SK-MEL-5 (cell line): ENCODE data around the gene ALDOB. TPM values are rescaled to one million over a fixed set of nuclear protein-coding genes. Genes with fewer than 3 reads are reported as not detected.

ENCODE experiments used
- DNase-seq: peaks from one replicate; pipeline ENCODE4 v3.0.0-alpha.2; 2016; ENCODE audit warnings: low read depth, low spot score
- in situ Hi-C: cut with HindIII; loops from 2 replicates; pipeline ENCODE4 v1.10.0; 2016; ENCODE audit warnings: low sequenced_read_pairs, high pct_unique_total_duplicates, low pct_unique_long_range_greater_than_20kb
- total RNA-seq: library from RNA; depleted of rRNA; stranded (reverse); fragments of >200 nt; shearing (Covaris generic); gene quantifications from 2 replicates; pipeline ENCODE4 v1.2.3, GENCODE V29; 2014

The ALDOB gene
- total RNA-seq, 1 experiment from 2014 or later = not detected

DNA sequence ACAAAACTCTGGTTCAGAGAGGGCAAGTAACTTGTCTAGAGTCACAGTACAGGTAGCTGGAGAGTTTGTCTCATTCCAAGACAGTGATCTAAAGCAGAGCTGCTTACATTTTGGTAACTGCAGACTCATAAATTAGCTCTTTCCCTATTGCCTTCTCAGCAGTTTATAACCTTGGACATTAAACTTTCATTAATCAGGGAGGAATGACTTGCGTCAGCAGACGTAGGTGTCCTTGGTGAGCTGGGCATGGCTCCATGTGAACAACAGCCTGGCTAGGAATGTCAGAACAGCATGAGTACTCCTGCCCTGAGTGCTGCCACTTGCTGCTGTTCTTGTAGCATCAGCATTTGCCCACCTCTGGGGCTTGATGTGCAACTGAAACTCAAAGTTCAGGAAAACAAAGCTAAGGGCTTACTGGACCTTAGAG, 2.2 kb upstream of the ALDOB start:
- in situ Hi-C loops = no loop called here
- no peak for DNase-seq

DNA sequence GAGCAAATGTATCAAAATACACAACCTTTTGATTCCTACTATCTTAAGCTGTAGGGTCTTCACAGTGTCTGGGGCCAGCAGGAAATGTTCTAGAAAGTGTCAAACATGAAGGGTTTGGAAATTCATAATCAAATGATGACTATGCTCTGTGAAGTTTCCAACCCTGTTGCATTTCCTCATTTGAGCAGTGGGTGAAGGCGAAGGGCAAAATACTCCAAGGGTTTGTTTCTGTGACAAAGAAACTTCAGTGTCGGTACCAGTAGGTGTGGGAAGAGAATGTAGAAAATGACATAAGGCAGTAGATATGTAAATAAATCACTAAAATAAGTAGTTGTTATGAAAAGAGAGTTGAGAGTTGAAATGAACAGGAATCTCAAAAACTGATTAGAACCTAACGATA, 576 bp downstream of the ALDOB start:
- in situ Hi-C loops = no loop called here

DNA sequence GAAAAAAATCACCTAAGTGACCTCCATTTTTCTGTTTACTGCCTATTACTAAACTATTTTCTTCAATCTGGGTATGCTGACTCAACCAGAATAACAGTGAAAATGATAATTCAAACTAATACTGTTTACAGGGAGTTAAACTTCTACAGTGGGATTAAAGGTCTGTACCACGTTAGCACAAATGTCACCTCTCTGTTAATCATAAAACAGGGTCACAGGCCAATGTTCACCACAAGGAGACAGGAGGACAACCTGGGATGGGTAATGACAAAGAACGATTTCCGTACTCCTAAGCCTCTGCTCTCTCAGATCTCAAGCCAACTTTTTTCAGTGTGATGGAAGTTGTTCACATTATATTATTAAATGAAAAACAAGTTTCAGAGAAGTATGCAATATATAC, 2.3 kb downstream of the ALDOB start:
- in situ Hi-C loops = no loop called here
- DNase-seq = no peak

More for the DNA sequence above, 576 bp downstream of the ALDOB start:
- no peak for DNase-seq

DNA sequence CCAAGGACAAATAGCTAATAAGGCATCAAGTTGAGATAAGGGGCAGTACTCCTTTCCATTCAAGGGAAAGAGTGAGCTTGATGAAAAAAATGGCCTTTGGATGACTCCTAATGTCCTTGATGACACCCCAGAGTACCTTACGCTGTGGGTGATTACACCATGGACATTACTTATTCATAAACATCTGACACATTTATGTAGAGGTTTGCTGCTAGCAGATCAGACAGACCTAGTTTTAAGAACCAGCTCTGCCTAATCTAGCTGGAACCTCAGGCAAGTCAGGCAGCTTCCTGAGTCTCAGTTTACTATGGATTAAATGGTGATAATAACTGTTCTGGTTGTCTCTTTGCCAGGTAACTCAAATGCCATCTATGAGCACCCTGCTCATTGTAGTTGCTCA, 2.8 kb downstream of the ALDOB start:
- in situ Hi-C loops = no loop called here
- no peak for DNase-seq

DNA sequence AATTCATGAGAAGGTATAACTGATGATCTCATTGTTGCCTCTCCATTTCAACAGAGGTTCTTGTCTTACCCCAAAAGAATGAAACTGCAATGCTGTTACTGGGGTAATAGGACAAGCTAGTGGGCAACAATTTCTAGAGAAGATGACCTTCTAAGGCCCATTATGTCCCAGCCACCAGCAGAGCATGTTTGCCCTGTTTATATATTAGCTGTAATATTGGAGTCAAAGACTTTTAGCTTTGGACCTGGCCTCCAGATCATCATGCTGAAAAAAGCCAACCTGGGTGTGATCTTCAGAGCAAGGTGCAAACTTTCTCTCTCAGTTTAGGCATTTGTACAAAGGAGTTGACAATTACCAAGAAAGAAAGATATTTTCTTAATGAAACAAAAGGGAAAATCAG, 3.4 kb downstream of the ALDOB start:
- in situ Hi-C loops = no loop called here
- DNase-seq = no peak

DNA sequence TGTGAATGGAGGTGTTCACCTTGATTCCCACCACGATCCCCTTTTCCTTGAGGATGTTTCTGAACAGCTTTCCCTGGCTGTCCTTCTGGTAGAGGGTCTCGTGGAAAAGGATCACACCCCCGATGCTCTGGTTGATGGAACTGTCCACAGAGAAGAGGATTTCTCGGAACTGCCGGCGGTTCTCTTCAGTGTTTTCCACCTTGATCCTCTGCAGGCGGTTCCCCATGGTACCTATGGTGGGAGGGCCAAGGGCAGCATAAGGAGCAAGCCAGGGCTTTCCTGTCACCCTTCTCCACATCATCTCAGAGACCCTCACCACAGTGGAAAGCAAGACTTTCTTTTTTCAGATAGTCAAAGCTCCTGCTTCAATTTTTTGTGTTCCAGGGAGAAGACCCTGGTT, 5.8 kb downstream of the ALDOB start:
- in situ Hi-C loops = no loop called here
- no peak for DNase-seq

DNA sequence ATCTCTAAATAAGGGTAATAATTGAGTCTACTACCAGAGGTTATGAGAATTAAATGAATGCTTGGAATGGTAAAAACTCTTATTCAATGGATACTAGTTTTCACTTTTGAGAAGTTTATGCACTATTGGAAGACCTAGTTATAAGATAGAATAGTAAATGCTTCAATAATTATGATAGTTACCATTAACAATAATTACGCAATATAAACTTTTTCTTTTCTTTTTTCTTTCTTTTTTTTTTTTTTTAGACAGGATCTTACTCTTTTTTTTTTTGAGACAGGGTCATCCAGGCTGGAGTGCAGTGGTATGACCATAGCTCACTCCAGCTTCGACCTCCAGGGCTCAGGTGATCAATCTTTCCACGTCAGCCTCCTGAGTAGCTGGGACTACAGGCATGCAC, 6.7 kb downstream of the ALDOB start:
- DNase-seq = no peak
- in situ Hi-C loops = no loop called here

DNA sequence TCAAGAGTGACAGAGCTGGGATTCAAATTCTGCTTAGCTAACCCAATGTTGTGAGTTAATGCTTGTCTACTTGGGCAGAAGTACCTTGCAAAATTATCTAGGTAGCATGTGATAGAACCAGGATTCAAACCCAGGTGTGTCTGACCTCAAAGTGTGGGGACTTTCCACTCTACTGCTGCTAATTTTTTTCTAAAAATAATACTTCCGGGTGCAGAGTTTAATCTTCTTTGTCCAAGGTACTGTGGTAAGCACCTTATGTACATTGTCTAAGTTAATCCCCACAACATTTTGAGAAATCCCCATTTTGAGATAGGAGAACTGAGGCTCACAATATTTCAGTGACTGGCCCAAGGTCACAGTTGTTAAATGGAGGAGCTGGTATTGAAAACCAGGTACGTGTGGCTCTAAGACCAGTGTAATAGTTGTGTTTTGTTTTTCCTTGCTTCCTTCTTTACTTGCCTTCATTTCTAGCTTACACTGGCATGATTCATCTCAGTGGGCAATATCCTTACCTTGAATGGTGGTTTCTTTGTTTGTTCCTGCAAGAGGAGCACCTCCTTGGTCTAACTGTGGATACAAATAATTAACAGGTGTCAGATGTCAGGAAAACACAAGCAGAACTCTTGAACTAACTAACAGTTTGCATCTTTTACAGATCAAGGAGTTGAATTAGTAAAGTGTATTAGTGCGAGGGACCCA, 7.5 kb downstream of the ALDOB start:
- DNase-seq = no peak
- in situ Hi-C loops = no loop called here

DNA sequence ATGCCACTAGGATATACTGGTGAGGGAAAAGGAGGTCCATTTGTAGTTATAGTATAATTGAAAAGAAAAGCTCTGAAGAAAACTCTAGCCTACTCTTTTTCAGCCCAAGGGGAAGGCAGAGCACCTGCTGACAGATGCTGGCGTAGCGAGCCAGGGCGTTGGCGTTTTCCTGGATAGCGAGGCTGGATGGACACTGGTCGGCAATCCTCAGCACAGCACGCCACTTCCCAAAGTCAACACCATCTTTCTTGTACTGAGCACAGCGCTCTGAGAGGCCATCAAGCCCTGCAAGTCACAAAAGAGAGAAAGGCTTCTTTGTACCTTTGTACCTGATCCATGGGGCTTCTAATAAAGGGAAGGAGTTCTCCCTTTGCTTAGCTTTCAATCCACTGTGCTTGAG, 8.2 kb downstream of the ALDOB start:
- in situ Hi-C loops = no loop called here

DNA sequence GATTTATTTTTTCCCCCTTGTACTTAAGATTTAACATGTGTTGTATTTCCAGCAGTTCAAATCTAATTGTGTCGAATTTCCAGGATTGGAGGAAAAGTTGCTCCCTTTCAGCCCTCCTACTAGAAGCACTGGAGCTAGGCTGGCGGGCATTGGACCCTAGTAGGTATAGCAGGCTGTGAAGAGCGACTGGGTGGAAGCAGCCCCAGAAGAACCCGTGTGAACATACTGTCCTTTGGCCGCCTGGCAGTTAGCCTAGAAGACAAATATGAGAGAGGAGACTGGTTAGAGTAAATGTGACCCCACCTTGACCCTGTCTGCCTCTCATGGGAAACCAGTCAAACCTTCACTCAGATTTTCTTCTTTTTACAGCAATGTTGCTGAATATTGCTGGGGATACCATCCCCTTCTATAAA, 13.9 kb downstream of the ALDOB start:
- DNase-seq = no peak
- in situ Hi-C loops = no loop called here

More for the DNA sequence above, 8.2 kb downstream of the ALDOB start:
- DNase-seq = no peak

DNA sequence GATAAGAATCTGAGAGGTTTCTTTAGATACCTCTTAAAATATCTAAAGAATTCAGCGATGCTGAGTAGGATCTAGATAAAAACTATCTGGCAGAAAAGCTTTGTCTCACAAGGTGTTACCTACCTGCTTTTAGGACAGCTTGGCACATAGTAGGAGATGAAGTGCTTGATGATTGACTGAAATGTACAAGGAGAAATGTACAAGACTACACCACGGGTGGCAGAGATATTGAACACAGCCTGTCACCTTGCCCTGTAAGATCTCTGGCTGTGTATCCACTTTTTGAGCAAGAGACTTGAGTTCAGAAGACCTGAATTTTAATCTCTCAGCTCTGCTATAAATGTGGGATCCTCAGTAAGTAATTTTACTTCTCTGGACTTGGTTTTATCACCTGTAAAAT, 15.7 kb downstream of the ALDOB start:
- DNase-seq = no peak
- in situ Hi-C loops = no loop called here

DNA sequence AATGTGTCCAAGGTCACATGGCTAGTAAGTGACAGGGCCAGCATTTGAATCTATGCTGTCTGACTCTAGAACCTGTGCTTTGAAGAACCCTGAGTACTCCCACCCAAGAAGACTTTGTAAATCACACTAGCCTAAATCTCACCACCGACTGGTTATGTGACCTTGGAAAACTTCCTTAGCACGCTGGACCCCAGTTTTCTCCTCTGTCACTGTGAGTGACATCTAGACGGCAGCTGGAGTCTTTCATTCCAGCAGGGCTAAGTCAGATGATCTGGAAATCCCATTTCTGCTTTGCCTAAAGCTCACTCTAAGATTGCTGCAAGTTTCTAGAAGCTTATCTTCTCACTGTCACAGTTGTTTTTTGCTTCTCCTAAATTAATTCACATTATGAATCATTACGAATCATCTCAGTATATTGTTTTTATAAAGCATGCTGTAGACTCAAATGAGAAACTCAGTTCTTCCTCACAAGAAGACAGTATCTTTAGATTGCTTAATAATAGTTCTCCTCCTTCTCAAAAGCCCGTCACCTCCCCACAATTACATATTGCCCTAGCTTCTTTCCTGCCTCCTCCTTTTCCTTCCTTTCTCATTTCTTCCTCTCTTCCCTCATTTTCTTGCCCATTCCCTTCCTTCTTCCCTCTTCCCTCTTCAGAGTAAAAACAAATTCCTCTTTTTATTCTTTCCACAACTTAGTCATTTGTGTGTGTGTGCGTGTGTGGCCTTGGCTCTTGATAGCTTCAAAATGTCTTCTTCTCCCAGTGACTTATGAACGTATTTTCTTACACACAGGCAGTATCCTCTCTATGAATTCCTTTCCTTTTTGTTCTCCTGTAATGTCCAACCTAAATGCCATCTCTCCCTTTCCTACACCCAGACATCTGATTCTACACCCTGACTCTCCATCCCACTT, 16.8 kb downstream of the ALDOB start:
- DNase-seq = no peak
- in situ Hi-C loops = no loop called here

DNA sequence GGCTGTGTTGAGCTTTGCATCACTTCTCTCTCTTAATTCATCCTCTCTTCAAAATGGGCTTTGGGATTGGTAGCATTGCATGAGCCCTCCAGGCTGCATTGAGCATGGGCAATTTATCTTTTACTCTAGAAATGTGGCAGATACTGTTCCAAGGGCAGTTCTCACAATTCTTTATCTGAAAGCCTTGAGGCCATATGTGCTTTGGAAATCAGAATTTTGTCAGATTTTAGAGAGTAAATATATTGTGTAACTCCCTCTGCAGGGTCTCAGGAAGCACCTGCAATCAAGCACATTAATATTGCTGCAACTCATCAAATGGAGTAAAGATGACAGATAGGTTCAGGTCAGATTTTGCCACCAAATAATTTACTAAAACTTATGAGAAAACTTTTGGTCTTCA, 17.6 kb downstream of the ALDOB start:
- DNase-seq = no peak
- in situ Hi-C loops = no loop called here

DNA sequence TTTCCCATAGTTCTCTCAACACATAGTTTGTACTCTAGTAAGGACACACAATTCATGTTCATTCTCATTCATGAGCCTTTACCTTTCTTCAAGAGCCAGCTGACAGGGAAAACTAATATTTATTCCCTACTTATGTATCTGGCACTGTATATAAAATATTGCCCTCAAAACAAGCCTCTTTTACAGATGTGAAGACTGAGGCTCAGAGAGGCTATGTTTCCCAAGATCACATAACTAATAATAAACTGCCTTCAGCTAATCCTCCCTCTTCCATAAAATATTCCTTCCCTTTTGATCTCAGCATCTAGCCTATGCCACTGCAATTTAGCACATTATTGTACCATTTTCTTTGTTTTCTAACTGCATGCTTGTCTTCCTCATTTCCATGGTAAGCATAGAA, 18.2 kb downstream of the ALDOB start:
- in situ Hi-C loops = no loop called here
- DNase-seq = no peak

DNA sequence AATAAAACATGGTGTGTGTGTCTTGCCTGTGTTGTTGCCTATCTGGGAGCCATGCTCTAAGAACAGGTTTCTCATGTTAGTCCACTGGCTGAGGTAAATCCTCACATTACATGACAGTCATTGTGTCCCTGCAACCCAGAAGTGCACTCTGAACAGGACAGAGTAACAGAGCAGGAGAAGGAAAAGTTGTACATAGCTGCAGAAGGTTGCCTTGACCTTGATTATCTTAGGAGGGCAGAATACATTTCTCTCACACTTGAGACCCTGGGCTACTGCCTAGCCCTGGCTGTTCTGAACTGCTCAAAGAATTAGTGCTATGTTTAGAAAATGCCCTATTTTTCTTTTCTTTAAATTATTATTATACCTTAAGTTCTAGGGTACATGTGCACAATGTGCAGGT, 20.0 kb downstream of the ALDOB start:
- in situ Hi-C loops = no loop called here
- no peak for DNase-seq

DNA sequence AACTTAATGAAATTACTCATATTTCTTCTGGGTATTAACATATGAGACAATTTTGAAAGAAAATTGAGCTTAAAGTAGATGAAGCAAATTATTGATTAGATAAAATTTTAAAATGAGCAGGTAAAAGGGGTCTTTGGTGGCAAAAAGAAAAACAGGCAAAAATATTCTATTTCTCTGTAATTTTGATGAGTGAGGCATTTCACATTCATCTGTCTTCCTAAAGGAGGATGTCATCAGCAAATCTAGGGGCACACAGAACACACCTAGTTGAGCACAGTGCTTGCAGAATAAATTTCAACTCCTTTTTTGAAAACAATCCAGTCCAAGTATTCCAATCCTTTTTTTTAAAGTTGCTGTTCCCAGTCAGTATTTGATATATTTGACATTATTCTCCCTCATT, 20.7 kb downstream of the ALDOB start:
- in situ Hi-C loops = no loop called here
- no peak for DNase-seq

DNA sequence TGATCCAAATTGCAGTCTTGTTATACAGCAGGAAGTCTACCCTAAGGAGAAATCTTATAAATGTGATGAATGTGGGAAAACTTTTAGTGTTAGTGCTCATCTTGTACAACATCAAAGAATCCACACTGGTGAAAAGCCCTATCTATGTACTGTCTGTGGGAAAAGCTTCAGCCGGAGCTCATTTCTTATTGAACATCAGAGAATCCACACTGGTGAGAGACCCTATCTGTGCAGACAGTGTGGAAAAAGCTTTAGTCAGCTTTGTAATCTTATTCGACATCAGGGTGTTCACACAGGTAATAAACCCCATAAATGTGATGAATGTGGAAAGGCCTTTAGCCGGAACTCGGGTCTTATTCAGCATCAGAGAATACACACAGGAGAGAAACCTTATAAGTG, 26.5 kb downstream of the ALDOB start:
- no peak for DNase-seq
- in situ Hi-C loops = no loop called here

DNA sequence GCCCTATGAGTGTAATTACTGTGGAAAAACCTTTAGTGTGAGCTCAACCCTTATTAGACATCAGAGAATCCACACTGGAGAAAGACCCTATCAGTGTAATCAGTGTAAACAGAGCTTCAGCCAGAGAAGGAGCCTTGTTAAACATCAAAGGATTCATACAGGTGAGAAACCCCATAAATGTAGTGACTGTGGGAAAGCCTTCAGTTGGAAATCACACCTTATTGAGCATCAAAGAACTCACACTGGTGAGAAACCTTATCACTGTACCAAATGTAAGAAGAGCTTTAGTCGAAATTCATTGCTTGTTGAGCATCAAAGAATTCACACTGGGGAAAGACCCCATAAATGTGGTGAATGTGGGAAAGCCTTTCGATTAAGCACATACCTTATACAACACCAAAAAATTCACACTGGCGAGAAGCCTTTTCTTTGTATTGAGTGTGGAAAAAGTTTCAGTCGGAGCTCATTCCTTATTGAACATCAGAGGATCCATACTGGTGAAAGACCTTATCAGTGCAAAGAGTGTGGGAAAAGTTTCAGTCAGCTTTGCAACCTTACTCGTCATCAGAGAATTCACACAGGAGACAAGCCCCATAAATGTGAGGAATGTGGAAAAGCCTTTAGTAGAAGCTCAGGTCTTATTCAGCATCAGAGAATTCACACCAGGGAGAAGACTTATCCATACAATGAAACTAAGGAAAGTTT, 27.0 kb downstream of the ALDOB start:
- in situ Hi-C loops = no loop called here
- no peak for DNase-seq
